ENCODE measurements around the gene ATP5ME.

Gene ATP5ME

DNA sequence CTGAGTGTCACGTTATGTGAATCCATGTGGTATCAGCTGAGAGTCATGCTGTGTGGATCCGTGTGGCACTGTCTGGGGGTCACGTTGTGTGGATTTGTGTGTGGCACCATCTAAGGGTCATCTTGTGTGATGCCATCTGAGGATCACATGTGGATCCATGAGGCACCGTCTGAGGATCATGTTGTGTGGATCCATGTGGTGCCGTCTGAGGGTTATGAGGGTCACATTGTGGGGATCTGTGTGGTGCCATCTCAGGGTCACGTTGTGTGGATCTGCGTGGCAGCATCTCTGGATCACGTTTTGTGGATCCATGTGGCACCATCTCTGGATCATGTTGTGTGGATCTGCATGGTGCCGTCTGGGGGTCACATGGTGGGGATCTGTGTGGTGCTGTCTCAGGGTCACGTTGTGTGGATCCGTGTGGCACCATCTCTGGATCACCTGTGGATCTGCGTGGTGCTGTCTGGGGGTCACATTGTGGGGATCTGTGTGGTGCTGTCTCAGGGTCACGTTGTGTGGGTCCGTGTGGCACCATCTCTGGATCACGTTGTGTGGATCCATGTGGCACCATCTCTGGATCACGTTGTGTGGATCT, 41.8 kb downstream of the ATP5ME start:
- Mint-ChIP-seq H3K27ac (no peak overlapping the region), H3K9me3 (peaks cover 16% of the 10 kb centered on the region), H3K4me1 (no peaks in the 10 kb centered on the region), H3K36me3 (no peaks in the 10 kb centered on the region), H3K4me3 (no peak overlapping the region), H3K27me3 (peaks cover 40% of the 10 kb centered on the region)
- ATAC-seq, result no peak

- peaks cover 16% of the 10 kb centered on the region for H3K9me3 Mint-ChIP-seq
- ATAC-seq, result no peak
- H3K27me3 Mint-ChIP-seq, result peaks cover 40% of the 10 kb centered on the region
- no peak overlapping the region for H3K27ac Mint-ChIP-seq
- H3K36me3 Mint-ChIP-seq, result no peaks in the 10 kb centered on the region
- no peak overlapping the region for H3K4me3 Mint-ChIP-seq
- no peaks in the 10 kb centered on the region for H3K4me1 Mint-ChIP-seq
Observed at GRCh38 chr4:630656-631055, 43.4 kb downstream of the ATP5ME start.

- H3K9me3 Mint-ChIP-seq, result peaks cover 14% of the 10 kb centered on the region
- no peaks in the 10 kb centered on the region for H3K36me3 Mint-ChIP-seq
- no peak for ATAC-seq
- no peak overlapping the region for H3K27ac Mint-ChIP-seq
- H3K27me3 Mint-ChIP-seq, result peaks cover 39% of the 10 kb centered on the region
- H3K4me3 Mint-ChIP-seq, result no peak overlapping the region
- no peaks in the 10 kb centered on the region for H3K4me1 Mint-ChIP-seq
Observed at GRCh38 chr4:629915-630641, 44.0 kb downstream of the ATP5ME start.

DNA sequence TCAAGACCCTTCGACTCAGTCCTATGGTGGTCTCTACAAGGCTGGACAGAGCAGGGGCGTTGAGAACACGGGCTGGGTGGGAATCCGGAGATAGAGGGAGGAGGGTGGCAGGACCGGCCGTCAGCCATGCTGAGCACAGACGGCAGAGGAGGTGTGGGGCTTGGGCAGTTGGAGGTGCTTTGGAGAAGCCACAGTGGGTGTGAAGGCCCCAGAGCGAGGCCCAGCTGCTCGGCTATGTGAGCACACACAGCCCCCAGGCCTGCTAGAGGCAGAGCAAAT, 44.5 kb downstream of the ATP5ME start:
- no peak overlapping the region for H3K4me3 Mint-ChIP-seq
- H3K9me3 Mint-ChIP-seq, result peaks cover 14% of the 10 kb centered on the region
- no peaks in the 10 kb centered on the region for H3K4me1 Mint-ChIP-seq
- H3K27ac Mint-ChIP-seq, result no peak overlapping the region
- no peak for ATAC-seq
- peaks cover 40% of the 10 kb centered on the region for H3K27me3 Mint-ChIP-seq
- H3K36me3 Mint-ChIP-seq, result no peaks in the 10 kb centered on the region

DNA sequence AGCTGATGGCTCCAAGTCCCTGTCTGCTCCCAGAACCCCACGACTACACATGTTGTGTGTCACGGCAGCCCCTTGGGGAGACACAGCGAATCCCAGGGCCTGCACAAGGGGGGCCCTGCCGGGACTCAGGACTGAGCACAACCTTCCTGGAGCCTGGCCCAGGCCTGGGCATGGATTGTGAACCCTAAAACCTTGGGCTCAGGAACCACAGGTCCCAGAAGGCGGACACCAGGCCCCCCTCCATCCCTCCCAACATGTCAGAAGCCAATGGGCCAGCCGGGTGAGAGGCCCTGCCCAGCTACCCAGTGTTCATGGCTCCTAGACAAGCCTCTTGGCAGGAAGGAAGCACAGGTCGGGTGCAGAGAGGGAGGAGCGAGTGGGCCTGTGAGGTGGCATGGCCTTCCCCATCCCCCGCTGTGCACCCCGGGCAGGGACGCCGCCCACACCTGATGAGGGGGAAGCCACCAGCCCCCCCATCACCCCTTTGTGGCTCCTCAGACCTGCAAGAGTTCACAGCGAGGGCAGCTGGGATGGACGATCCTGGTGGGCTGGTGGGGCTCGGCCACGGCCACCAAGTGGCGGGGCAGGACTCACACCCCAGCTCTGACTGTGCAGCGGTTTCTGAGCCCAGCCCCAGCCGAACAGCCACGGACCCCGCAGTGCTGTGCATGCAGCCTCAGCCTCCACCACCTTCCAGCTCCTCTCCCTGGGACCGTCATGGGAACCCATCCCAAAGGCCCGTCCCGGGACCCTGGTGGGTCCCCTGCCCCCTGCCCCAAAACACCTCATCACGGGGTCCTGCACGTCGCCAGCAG, 45.0 kb downstream of the ATP5ME start:
- no peaks in the 10 kb centered on the region for H3K36me3 Mint-ChIP-seq

GRCh38 chr4:628311-628741, 45.8 kb downstream of the ATP5ME start:
- peaks cover 47% of the 10 kb centered on the region for H3K27me3 Mint-ChIP-seq
- ATAC-seq, result no peak
- H3K4me1 Mint-ChIP-seq, result no peaks in the 10 kb centered on the region
- no peak overlapping the region for H3K4me3 Mint-ChIP-seq
- H3K9me3 Mint-ChIP-seq, result peaks cover 14% of the 10 kb centered on the region
- no peaks in the 10 kb centered on the region for H3K36me3 Mint-ChIP-seq
- H3K27ac Mint-ChIP-seq, result no peak overlapping the region

More for the DNA sequence above, 45.0 kb downstream of the ATP5ME start:
- H3K4me3 Mint-ChIP-seq, result no peak overlapping the region
- no peaks in the 10 kb centered on the region for H3K4me1 Mint-ChIP-seq
- no peak overlapping the region for H3K27ac Mint-ChIP-seq
- peaks cover 46% of the 10 kb centered on the region for H3K27me3 Mint-ChIP-seq
- H3K9me3 Mint-ChIP-seq, result peaks cover 14% of the 10 kb centered on the region
- no peak for ATAC-seq

GRCh38 chr4:627347-628125, 46.5 kb downstream of the ATP5ME start:
- peaks cover 47% of the 10 kb centered on the region for H3K27me3 Mint-ChIP-seq
- H3K36me3 Mint-ChIP-seq, result no peaks in the 10 kb centered on the region
- H3K4me3 Mint-ChIP-seq, result no peak overlapping the region
- no peak overlapping the region for H3K27ac Mint-ChIP-seq
- no peaks in the 10 kb centered on the region for H3K4me1 Mint-ChIP-seq
- H3K9me3 Mint-ChIP-seq, result peaks cover 10% of the 10 kb centered on the region
- ATAC-seq, result no peak

- Mint-ChIP-seq H3K4me1 (no peaks in the 10 kb centered on the region), H3K36me3 (no peaks in the 10 kb centered on the region), H3K27me3 (peaks cover 53% of the 10 kb centered on the region), H3K4me3 (no peak overlapping the region), H3K27ac (no peak overlapping the region), H3K9me3 (peaks cover 5% of the 10 kb centered on the region)
- no peak for ATAC-seq
Observed at GRCh38 chr4:626201-627091, 47.6 kb downstream of the ATP5ME start.

- Mint-ChIP-seq H3K27ac (no peak overlapping the region), H3K4me3 (no peak overlapping the region), H3K27me3 (peaks cover 60% of the 10 kb centered on the region), H3K36me3 (no peaks in the 10 kb centered on the region), H3K4me1 (no peaks in the 10 kb centered on the region), H3K9me3 (no peaks in the 10 kb centered on the region)
- no peak for ATAC-seq
Observed at GRCh38 chr4:625631-626161, 48.4 kb downstream of the ATP5ME start.

- Mint-ChIP-seq H3K4me3 (no peak within 1 kb of the TSS), H3K9me3 (no peaks in the 10 kb centered on the region), H3K27ac (no peak within 1 kb of the TSS), H3K27me3 (peaks cover 64% of the 10 kb centered on the region), H3K4me1 (no peaks in the 10 kb centered on the region), H3K36me3 (no peaks in the 10 kb centered on the region)
- no peak for ATAC-seq
Observed at GRCh38 chr4:624705-625590, 49.1 kb downstream of the ATP5ME start, which contains the start of gene PDE6B. PDE6B (plus strand) TSS chr4:625573; CDS start chr4:625627, 54 bp downstream.

- Mint-ChIP-seq H3K27me3 (peaks cover 63% of the 10 kb centered on the region), H3K27ac (no peak overlapping the region), H3K4me1 (no peaks in the 10 kb centered on the region), H3K36me3 (no peaks in the 10 kb centered on the region), H3K9me3 (no peaks in the 10 kb centered on the region), H3K4me3 (no peak overlapping the region)
- no peak for ATAC-seq
Observed at GRCh38 chr4:623914-624566, 50.0 kb downstream of the ATP5ME start.

DNA sequence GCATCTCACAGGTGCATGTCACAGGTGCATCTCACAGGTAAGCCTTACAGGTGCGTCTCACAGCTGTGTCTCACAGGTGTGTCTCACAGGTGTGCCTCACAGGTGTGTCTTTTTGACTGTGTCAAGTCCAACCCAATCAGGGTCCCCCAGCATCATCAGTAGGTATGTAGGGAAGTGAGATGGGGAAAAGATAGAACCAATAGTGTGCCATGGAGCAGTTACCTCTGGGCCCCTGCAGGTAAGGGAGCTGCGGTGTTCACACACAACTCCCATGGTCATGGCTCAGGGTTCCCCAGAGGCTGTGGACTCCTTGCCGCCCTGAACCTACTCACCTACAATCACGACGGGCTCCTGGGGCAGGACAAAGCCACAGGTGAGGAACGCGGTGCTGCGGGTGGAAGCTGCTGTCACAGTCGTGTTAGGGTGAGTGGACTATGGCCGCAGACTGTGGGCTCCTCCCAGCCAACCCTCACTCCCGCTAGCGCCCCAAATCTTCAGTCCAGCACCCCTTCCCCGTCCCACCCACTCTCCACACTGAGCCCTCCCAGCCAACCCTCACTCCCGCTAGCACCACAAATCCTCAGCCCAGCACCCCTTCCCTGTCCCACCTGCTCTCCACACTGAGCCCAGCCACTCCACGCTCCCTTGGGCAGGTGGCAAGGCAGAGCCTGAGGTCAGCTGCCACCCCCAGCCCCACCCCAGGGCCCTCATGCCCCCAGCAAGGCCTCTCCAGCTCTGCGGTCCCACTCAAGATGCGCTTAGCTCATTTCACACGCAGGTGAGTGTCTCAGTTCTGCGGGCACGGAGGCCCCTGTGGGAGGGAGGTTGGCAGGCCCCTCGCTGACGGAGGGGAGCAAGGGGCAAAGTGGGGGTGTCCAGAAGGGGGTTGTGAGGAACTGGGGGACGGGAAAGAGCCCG, 50.8 kb downstream of the ATP5ME start:
- H3K27me3 Mint-ChIP-seq, result peaks cover 63% of the 10 kb centered on the region
- ATAC-seq, result no peak
- H3K9me3 Mint-ChIP-seq, result no peaks in the 10 kb centered on the region
- H3K36me3 Mint-ChIP-seq, result no peaks in the 10 kb centered on the region
- H3K4me3 Mint-ChIP-seq, result no peak overlapping the region
- H3K4me1 Mint-ChIP-seq, result no peaks in the 10 kb centered on the region
- H3K27ac Mint-ChIP-seq, result no peak overlapping the region

Data from stimulated activated memory B cell treated with anti-CD40 and anti-IgM and Interleukin-4, amounts not matched to agents 10 μg/mL and 1 μg/mL and 100 μg/mL, for 72 hours (primary cell).